ENCODE measurements around the gene MGARP. TPM values are rescaled to one million over a fixed set of nuclear protein-coding genes. Genes with fewer than 3 reads are reported as not detected.

Gene MGARP
- total and polyA plus RNA-seq, 2 donors (not counting 1 experiment from before 2014, with no cell fraction given) = 15.2 to 18.2 TPM

- no peaks in the 10 kb centered on the region for H4K20me1 ChIP-seq (ENCODE audit: control insufficient read depth, extremely low read depth, insufficient read depth, low read length)
- H3K9ac ChIP-seq (ENCODE audit: insufficient read depth, low read length) = no peak overlapping the region
- TF ChIP-seq, protein P1, sequence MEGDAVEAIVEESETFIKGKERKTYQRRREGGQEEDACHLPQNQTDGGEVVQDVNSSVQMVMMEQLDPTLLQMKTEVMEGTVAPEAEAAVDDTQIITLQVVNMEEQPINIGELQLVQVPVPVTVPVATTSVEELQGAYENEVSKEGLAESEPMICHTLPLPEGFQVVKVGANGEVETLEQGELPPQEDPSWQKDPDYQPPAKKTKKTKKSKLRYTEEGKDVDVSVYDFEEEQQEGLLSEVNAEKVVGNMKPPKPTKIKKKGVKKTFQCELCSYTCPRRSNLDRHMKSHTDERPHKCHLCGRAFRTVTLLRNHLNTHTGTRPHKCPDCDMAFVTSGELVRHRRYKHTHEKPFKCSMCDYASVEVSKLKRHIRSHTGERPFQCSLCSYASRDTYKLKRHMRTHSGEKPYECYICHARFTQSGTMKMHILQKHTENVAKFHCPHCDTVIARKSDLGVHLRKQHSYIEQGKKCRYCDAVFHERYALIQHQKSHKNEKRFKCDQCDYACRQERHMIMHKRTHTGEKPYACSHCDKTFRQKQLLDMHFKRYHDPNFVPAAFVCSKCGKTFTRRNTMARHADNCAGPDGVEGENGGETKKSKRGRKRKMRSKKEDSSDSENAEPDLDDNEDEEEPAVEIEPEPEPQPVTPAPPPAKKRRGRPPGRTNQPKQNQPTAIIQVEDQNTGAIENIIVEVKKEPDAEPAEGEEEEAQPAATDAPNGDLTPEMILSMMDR (conservative IDR thresholded peaks at IDR 0.05 in 1 of 2, IDR thresholded peaks at IDR 0.05 in 1 of 2; ENCODE audit: low read depth in 1 of 2, low read length in 2 of 2) = no peak
- no peak for TF ChIP-seq EZH2 (IDR thresholded peaks at IDR 0.05; ENCODE audit: low read length, missing control alignments)
- no peak overlapping the region for H3K4me2 ChIP-seq (ENCODE audit: extremely low read depth, insufficient read depth, low read length)
- DNase-seq (ENCODE audit: low read depth in 2 of 2) = peak in 1 of 2 donors; percentile 76
- H3K4me3 ChIP-seq (replicated peaks in 1 of 4; ENCODE audit: control extremely low read depth in 1 of 4, insufficient read depth in 1 of 4, low read depth in 3 of 4, low read length in 4 of 4) = no peak overlapping the region
- no peaks in the 10 kb centered on the region for H3K79me2 ChIP-seq (ENCODE audit: control insufficient read depth, insufficient read depth, low read length)
- no peak overlapping the region for H3K27ac ChIP-seq (ENCODE audit: insufficient read depth, low read length)
- no peaks in the 10 kb centered on the region for H3K27me3 ChIP-seq (ENCODE audit: control insufficient read depth, insufficient read depth, low read length)
- no peaks in the 10 kb centered on the region for H3K4me1 ChIP-seq (ENCODE audit: control insufficient read depth, extremely low read depth, insufficient read depth, low read length)
- no peaks in the 10 kb centered on the region for H3K36me3 ChIP-seq (ENCODE audit: control insufficient read depth, insufficient read depth, low read length)
- no peaks in the 10 kb centered on the region for H3K9me3 ChIP-seq (ENCODE audit: control insufficient read depth, insufficient read depth, low read depth, low read length)
- H2AFZ ChIP-seq (ENCODE audit: low read length) = no peak overlapping the region
Observed at GRCh38 chr4:139282721-139283075, 2.7 kb upstream of the MGARP start.

GRCh38 chr4:139282065-139282720 is 2.2 kb upstream of the MGARP start:
- H3K27me3 ChIP-seq (ENCODE audit: control insufficient read depth, insufficient read depth, low read length) = no peaks in the 10 kb centered on the region
- no peak overlapping the region for H2AFZ ChIP-seq (ENCODE audit: low read length)
- H3K9ac ChIP-seq (ENCODE audit: insufficient read depth, low read length) = no peak overlapping the region
- peak in 1 of 2 donors; percentile 85 for DNase-seq (ENCODE audit: low read depth in 2 of 2)
- no peak overlapping the region for H3K4me3 ChIP-seq (replicated peaks in 1 of 4; ENCODE audit: control extremely low read depth in 1 of 4, insufficient read depth in 1 of 4, low read depth in 3 of 4, low read length in 4 of 4)
- no peaks in the 10 kb centered on the region for H3K36me3 ChIP-seq (ENCODE audit: control insufficient read depth, insufficient read depth, low read length)
- H3K9me3 ChIP-seq (ENCODE audit: control insufficient read depth, insufficient read depth, low read depth, low read length) = no peaks in the 10 kb centered on the region
- H3K4me2 ChIP-seq (ENCODE audit: extremely low read depth, insufficient read depth, low read length) = no peak overlapping the region
- no peak overlapping the region for H3K27ac ChIP-seq (ENCODE audit: insufficient read depth, low read length)
- H3K4me1 ChIP-seq (ENCODE audit: control insufficient read depth, extremely low read depth, insufficient read depth, low read length) = no peaks in the 10 kb centered on the region
- H3K79me2 ChIP-seq (ENCODE audit: control insufficient read depth, insufficient read depth, low read length) = no peaks in the 10 kb centered on the region
- H4K20me1 ChIP-seq (ENCODE audit: control insufficient read depth, extremely low read depth, insufficient read depth, low read length) = no peaks in the 10 kb centered on the region
- TF ChIP-seq, protein P1 (conservative IDR thresholded peaks at IDR 0.05 in 1 of 2, IDR thresholded peaks at IDR 0.05 in 1 of 2; ENCODE audit: low read depth in 1 of 2, low read length in 2 of 2) = no peak
- no peak for TF ChIP-seq EZH2 (IDR thresholded peaks at IDR 0.05; ENCODE audit: low read length, missing control alignments)

DNA sequence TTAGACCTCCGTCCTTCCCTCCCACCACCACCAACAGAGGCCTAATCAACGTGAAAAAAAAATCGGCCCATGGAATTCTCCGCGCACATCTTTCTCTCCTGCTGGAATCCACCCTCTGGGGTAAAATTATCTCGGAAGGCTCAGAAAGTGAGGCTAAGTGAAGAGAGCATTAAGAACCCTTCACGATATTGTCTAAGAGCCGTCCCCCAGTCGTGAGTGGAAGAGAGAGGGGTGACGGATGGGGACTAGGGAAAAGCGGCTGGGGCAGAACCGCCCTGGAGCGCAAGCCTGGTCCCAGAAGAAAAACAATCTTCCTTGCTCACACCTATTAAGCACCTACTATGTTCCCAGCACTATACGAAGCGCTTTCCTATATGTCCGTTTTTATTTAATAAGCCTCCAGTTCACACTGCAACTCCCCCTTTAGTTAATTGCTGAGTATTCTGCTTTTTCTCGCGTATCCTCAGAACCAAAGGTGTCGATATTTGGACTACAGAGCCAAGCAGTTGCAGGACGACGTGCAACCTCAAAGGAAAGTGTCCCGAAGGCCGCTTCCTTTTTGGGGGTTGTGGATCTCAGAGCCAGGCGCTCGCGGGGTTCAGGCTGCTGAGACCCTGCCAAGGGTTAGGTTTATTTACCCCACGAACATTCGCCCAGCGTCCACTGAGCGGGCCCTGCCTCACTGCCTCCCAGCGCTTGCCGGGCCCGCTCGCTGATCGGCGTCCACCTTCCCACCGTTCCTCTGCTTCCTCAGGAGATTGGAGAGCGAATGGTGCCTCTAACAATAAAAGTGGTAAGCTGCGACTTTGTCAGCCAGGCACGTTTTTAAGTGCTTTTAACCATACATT is 889 bp downstream of the MGARP start:
- DNase-seq (ENCODE audit: low read depth in 2 of 2) = peak; percentile 27 to 30
- H3K79me2 ChIP-seq (ENCODE audit: control insufficient read depth, insufficient read depth, low read length) = no peaks in the 10 kb centered on the region
- peak overlapping the region; percentile 84 for H2AFZ ChIP-seq (ENCODE audit: low read length)
- H4K20me1 ChIP-seq (ENCODE audit: control insufficient read depth, extremely low read depth, insufficient read depth, low read length) = no peaks in the 10 kb centered on the region
- no peak overlapping the region for H3K9ac ChIP-seq (ENCODE audit: insufficient read depth, low read length)
- H3K27ac ChIP-seq (ENCODE audit: insufficient read depth, low read length) = no peak overlapping the region
- H3K9me3 ChIP-seq (ENCODE audit: control insufficient read depth, insufficient read depth, low read depth, low read length) = no peaks in the 10 kb centered on the region
- H3K36me3 ChIP-seq (ENCODE audit: control insufficient read depth, insufficient read depth, low read length) = no peaks in the 10 kb centered on the region
- peak overlapping the region; percentile 49 to 61 (median 53) for H3K4me3 ChIP-seq (replicated peaks in 1 of 4; ENCODE audit: control extremely low read depth in 1 of 4, insufficient read depth in 1 of 4, low read depth in 3 of 4, low read length in 4 of 4)
- TF ChIP-seq EZH2 (IDR thresholded peaks at IDR 0.05; ENCODE audit: low read length, missing control alignments) = no peak
- TF ChIP-seq, protein P1 (conservative IDR thresholded peaks at IDR 0.05 in 1 of 2, IDR thresholded peaks at IDR 0.05 in 1 of 2; ENCODE audit: low read depth in 1 of 2, low read length in 2 of 2) = no peak
- no peaks in the 10 kb centered on the region for H3K27me3 ChIP-seq (ENCODE audit: control insufficient read depth, insufficient read depth, low read length)
- H3K4me1 ChIP-seq (ENCODE audit: control insufficient read depth, extremely low read depth, insufficient read depth, low read length) = no peaks in the 10 kb centered on the region
- H3K4me2 ChIP-seq (ENCODE audit: extremely low read depth, insufficient read depth, low read length) = peak overlapping the region; percentile 55

All from fibroblast of lung (primary cell).